ENCODE results near the gene RGS19.

DNA sequence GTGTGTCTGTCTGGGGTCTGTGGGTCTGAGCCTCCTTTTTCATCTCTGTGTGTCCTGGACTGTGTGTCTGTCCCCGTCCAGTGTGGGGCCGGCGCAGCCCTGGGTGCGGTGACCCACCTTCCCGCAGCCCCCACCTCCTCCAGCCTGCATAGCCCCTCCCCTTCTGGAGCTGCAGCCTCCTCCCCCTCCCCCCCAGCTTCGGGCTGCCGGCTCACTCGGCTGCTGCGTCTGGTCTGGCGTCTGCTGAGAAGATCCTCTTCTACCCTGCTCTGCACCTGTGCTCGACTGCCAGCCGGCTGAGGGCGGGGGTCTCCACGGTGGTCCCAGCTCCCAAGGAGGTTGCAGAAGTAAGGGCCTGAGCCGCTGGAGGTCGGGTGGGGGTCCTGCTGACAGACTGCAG is 12.5 kb upstream of the RGS19 start:
- no peak for TF ChIP-seq FOXM1 (IDR thresholded peaks at IDR 0.05; ENCODE audit: borderline replicate concordance)
- TF ChIP-seq NFRKB (IDR thresholded peaks at IDR 0.05), result no peak
- TF ChIP-seq CTBP1 (IDR thresholded peaks at IDR 0.05; ENCODE audit: borderline replicate concordance), result no peak
- TF ChIP-seq LEF1 (IDR thresholded peaks at IDR 0.05; ENCODE audit: borderline replicate concordance), result no peak
- TF ChIP-seq ELF4 (IDR thresholded peaks at IDR 0.05), result no peak
- TF ChIP-seq ARNT (IDR thresholded peaks at IDR 0.05), result no peak
- TF ChIP-seq BHLHE40 (IDR thresholded peaks at IDR 0.05; ENCODE audit: borderline replicate concordance), result no peak
- TF ChIP-seq SUZ12 (IDR thresholded peaks at IDR 0.05), result no peak
- no peak for TF ChIP-seq TARDBP (IDR thresholded peaks at IDR 0.05)

Measured in HEK293T (cell line).